ENCODE measurements around the gene NAGA.
A peak's percentile ranks its signal among the peaks of the same experiment; 100 is the strongest.

The NAGA gene

DNA sequence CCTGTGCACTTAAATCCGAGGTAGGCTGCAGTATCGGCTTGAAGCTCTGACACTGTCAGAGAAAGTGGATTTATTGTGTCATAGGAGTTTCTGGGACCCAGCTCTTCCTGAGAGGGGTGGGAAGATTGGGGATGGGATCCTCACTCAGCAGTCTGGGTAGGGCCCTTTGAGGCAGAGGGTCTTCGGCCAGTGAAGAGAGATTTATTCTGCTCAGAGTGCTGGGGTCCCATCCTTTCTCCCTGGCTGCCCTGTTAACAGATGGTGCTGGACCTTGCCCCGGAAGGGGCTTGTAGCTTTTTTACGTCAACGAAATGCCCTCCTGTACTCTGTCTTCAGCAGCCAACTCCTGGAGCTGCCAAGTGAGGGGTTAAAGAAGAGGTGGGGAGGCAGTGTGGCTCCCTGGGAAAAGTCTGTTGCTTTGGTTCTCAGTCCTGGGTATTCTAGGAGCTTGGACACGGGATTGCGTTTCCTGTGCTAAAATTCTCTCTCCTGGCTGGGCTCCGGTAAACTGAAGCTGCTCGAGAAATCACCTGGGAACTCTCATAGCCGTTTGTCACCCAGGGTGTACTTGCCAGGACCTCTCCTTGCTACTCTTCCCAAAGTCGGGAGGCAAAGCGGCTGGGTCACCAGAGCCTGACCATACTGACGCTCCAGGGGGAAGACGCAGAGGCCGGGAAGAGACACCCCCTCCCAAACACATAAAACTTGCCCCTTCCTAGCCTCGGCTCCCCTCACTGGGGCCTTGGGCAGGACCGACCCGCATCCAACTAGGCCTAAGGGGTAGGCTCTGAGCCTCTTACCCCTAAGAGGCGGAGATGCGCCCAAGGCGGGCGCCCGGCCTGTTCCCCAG lies 8.1 kb upstream of the NAGA start:
- H2AFZ ChIP-seq (ENCODE audit: low read depth, low read length), result peak overlapping the region; percentile 32
- H3K23ac ChIP-seq (ENCODE audit: low read length in 2 of 2), result no peak overlapping the region
- peak overlapping the region; percentile 79 to 99 for H3K4ac ChIP-seq (ENCODE audit: low read depth in 1 of 2, low read length in 2 of 2)
- peak overlapping the region; percentile 66 for H3K4me2 ChIP-seq (ENCODE audit: low read length, poor library complexity, severe bottlenecking)
- H2BK120ac ChIP-seq (ENCODE audit: low read depth, low read length), result peak overlapping the region; percentile 92
- H2BK12ac ChIP-seq (ENCODE audit: low read length in 2 of 2), result peak overlapping the region; percentile 42 to 73
- peak overlapping the region; percentile 81 for H4K91ac ChIP-seq (ENCODE audit: low read length)
- H3K9me3 ChIP-seq (ENCODE audit: control insufficient read depth, low read length), result no peaks in the 10 kb centered on the region
- H3K9ac ChIP-seq (ENCODE audit: low read length), result peak overlapping the region; percentile 93
- peaks cover 8% of the 10 kb centered on the region for H3K4me1 ChIP-seq (ENCODE audit: control insufficient read depth, insufficient read depth, low read depth, low read length)
- H2BK5ac ChIP-seq (ENCODE audit: low read depth, low read length, poor library complexity, severe bottlenecking), result peak overlapping the region; percentile 82
- H3K14ac ChIP-seq (ENCODE audit: low read length in 2 of 2), result no peak overlapping the region
- peak overlapping the region; percentile 82 for H3K27ac ChIP-seq (ENCODE audit: low read length, poor library complexity, severe bottlenecking)
- peak overlapping the region; percentile 93 for H4K8ac ChIP-seq (ENCODE audit: low read length)
- 79% methylated on average over 24 of the region's 24 CpGs for WGBS
- no peaks in the 10 kb centered on the region for H3K27me3 ChIP-seq (ENCODE audit: control insufficient read depth in 1 of 2, insufficient read depth in 1 of 2, low read length in 2 of 2)
- DNase-seq, result no peak
- peak overlapping the region; percentile 92 for H2BK15ac ChIP-seq (ENCODE audit: low read depth, poor library complexity, severe bottlenecking)
- H3K36me3 ChIP-seq (ENCODE audit: control insufficient read depth in 1 of 2, insufficient read depth in 2 of 2, low read depth in 1 of 2, low read length in 2 of 2), result peaks cover 9 to 46% of the 10 kb centered on the region in 2 experiments
- H3K18ac ChIP-seq (ENCODE audit: low read depth in 1 of 2, low read length in 2 of 2), result peak overlapping the region; percentile 75 to 83
- H3K79me1 ChIP-seq (replicated peaks; ENCODE audit: low read length, poor library complexity, severe bottlenecking), result peaks cover 17% of the 10 kb centered on the region
- peak overlapping the region; percentile 96 for H2AK5ac ChIP-seq (ENCODE audit: low read length, severe bottlenecking)
- H3K4me3 ChIP-seq (ENCODE audit: insufficient read depth in 1 of 2, low read depth in 1 of 2, low read length in 2 of 2), result peak overlapping the region in 1 of 2 experiments; percentile 95

DNA sequence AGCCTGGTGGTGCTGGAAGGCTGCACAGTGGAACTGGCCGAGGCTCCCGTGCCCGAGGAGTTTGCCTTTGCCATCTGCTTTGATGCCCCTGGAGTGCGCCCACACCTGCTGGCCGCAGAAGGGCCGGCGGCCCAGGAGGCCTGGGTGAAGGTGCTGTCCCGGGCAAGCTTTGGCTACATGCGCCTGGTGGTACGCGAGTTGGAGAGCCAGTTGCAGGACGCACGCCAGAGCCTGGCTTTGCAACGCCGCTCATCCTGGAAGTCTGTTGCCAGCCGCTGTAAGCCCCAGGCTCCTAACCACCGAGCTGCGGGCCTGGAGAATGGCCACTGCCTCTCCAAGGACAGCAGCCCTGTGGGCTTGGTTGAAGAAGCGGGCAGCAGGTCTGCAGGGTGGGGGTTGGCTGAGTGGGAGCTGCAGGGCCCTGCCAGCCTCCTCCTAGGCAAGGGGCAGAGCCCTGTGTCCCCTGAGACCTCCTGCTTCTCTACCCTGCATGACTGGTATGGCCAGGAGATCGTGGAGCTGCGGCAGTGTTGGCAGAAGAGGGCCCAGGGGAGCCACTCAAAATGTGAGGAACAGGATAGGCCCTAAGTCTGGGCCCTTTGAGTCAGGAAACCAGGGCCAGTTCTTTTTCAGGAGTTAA lies 7.0 kb upstream of the NAGA start:
- no peak overlapping the region for H4K91ac ChIP-seq (ENCODE audit: low read length)
- no peak overlapping the region for H2AFZ ChIP-seq (ENCODE audit: low read depth, low read length)
- H2BK12ac ChIP-seq (ENCODE audit: low read length in 2 of 2), result no peak overlapping the region
- no peak overlapping the region for H4K8ac ChIP-seq (ENCODE audit: low read length)
- H3K79me1 ChIP-seq (replicated peaks; ENCODE audit: low read length, poor library complexity, severe bottlenecking), result peaks cover 7% of the 10 kb centered on the region
- H3K9me3 ChIP-seq (ENCODE audit: control insufficient read depth, low read length), result no peaks in the 10 kb centered on the region
- WGBS, result 95% methylated on average over 21 of the region's 21 CpGs
- H2AK5ac ChIP-seq (ENCODE audit: low read length, severe bottlenecking), result no peak overlapping the region
- H2BK120ac ChIP-seq (ENCODE audit: low read depth, low read length), result no peak overlapping the region
- no peak overlapping the region for H3K18ac ChIP-seq (ENCODE audit: low read depth in 1 of 2, low read length in 2 of 2)
- H2BK5ac ChIP-seq (ENCODE audit: low read depth, low read length, poor library complexity, severe bottlenecking), result no peak overlapping the region
- no peak overlapping the region for H2BK15ac ChIP-seq (ENCODE audit: low read depth, poor library complexity, severe bottlenecking)
- no peak overlapping the region for H3K4ac ChIP-seq (ENCODE audit: low read depth in 1 of 2, low read length in 2 of 2)
- no peak overlapping the region for H3K4me3 ChIP-seq (ENCODE audit: insufficient read depth in 1 of 2, low read depth in 1 of 2, low read length in 2 of 2)
- DNase-seq, result no peak
- no peak overlapping the region for H3K4me2 ChIP-seq (ENCODE audit: low read length, poor library complexity, severe bottlenecking)
- no peak overlapping the region for H3K14ac ChIP-seq (ENCODE audit: low read length in 2 of 2)
- H3K27me3 ChIP-seq (ENCODE audit: control insufficient read depth in 1 of 2, insufficient read depth in 1 of 2, low read length in 2 of 2), result no peaks in the 10 kb centered on the region
- H3K27ac ChIP-seq (ENCODE audit: low read length, poor library complexity, severe bottlenecking), result no peak overlapping the region
- peak overlapping the region; percentile 93 for H3K9ac ChIP-seq (ENCODE audit: low read length)
- H3K4me1 ChIP-seq (ENCODE audit: control insufficient read depth, insufficient read depth, low read depth, low read length), result peaks cover 8% of the 10 kb centered on the region
- H3K23ac ChIP-seq (ENCODE audit: low read length in 2 of 2), result no peak overlapping the region
- H3K36me3 ChIP-seq (ENCODE audit: control insufficient read depth in 1 of 2, insufficient read depth in 2 of 2, low read depth in 1 of 2, low read length in 2 of 2), result peaks cover 2 to 36% of the 10 kb centered on the region in 2 experiments

DNA sequence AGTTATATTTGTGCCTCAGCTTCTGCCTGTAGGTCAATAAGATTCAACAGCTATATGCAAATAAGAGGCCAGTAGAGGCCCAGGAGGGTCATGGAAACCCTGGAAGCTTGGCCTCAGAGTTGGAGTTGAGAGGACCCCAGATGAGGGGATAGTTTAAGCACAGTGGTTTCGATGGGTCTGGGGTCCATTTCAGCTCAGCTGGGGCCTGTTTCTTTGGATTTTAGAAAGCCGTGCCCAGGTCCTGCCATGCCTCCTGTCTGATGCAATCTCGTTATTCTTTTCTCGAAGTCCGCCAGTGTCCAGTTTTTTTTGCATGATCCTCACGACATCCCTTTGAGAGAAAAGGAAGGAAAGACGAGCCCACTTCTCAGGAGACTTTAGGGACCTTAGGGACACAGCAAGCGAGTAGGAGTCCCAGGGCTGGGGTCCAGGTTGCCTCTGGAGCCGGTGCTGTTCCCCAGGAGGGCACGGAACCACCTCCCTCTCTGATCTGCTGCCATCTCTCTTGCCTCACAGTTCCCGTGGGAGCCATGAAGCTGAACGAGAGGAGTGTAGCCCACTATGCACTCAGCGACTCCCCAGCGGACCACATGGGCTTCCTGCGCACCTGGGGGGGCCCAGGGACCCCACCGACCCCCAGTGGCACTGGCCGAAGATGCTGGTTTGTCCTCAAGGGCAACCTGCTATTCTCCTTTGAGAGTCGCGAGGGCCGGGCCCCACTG lies 6.3 kb upstream of the NAGA start:
- no peak overlapping the region for H2BK15ac ChIP-seq (ENCODE audit: low read depth, poor library complexity, severe bottlenecking)
- H2BK120ac ChIP-seq (ENCODE audit: low read depth, low read length), result no peak overlapping the region
- H3K4ac ChIP-seq (ENCODE audit: low read depth in 1 of 2, low read length in 2 of 2), result no peak overlapping the region
- 93% methylated on average over 20 of the region's 20 CpGs for WGBS
- H3K4me3 ChIP-seq (ENCODE audit: insufficient read depth in 1 of 2, low read depth in 1 of 2, low read length in 2 of 2), result no peak overlapping the region
- H3K23ac ChIP-seq (ENCODE audit: low read length in 2 of 2), result no peak overlapping the region
- no peak overlapping the region for H3K14ac ChIP-seq (ENCODE audit: low read length in 2 of 2)
- H2AK5ac ChIP-seq (ENCODE audit: low read length, severe bottlenecking), result no peak overlapping the region
- no peak overlapping the region for H2BK12ac ChIP-seq (ENCODE audit: low read length in 2 of 2)
- no peak overlapping the region for H4K8ac ChIP-seq (ENCODE audit: low read length)
- H2AFZ ChIP-seq (ENCODE audit: low read depth, low read length), result no peak overlapping the region
- no peaks in the 10 kb centered on the region for H3K27me3 ChIP-seq (ENCODE audit: control insufficient read depth in 1 of 2, insufficient read depth in 1 of 2, low read length in 2 of 2)
- H3K18ac ChIP-seq (ENCODE audit: low read depth in 1 of 2, low read length in 2 of 2), result no peak overlapping the region
- no peak overlapping the region for H3K4me2 ChIP-seq (ENCODE audit: low read length, poor library complexity, severe bottlenecking)
- DNase-seq, result no peak
- H3K79me1 ChIP-seq (replicated peaks; ENCODE audit: low read length, poor library complexity, severe bottlenecking), result peaks cover 5% of the 10 kb centered on the region
- no peak overlapping the region for H4K91ac ChIP-seq (ENCODE audit: low read length)
- no peak overlapping the region for H3K27ac ChIP-seq (ENCODE audit: low read length, poor library complexity, severe bottlenecking)
- peaks cover 8% of the 10 kb centered on the region for H3K4me1 ChIP-seq (ENCODE audit: control insufficient read depth, insufficient read depth, low read depth, low read length)
- no peak overlapping the region for H3K9ac ChIP-seq (ENCODE audit: low read length)
- peaks cover 0 to 30% of the 10 kb centered on the region in 2 experiments for H3K36me3 ChIP-seq (ENCODE audit: control insufficient read depth in 1 of 2, insufficient read depth in 2 of 2, low read depth in 1 of 2, low read length in 2 of 2)
- no peak overlapping the region for H2BK5ac ChIP-seq (ENCODE audit: low read depth, low read length, poor library complexity, severe bottlenecking)
- no peaks in the 10 kb centered on the region for H3K9me3 ChIP-seq (ENCODE audit: control insufficient read depth, low read length)

All from mesenchymal stem cell (in vitro differentiated cells and primary cell).